Measurements from ENCODE around the gene TAC4. TPM values are rescaled to one million over a fixed set of nuclear protein-coding genes. Genes with fewer than 3 reads are reported as not detected.

The TAC4 gene
- total and polyA plus RNA-seq, 2 of the 13 experiments (the other 11 are each of a cell fraction or from before 2014, with no cell fraction given): not detected

- no peak for TF ChIP-seq SIN3B (IDR thresholded peaks at IDR 0.05; ENCODE audit: low read length)
- TF ChIP-seq ZSCAN31 (CRISPR knock-in tag; IDR thresholded peaks at IDR 0.05; ENCODE audit: low read depth): 0 out of 2 replicates have a peak, but pooled peaks have one; percentile 19
- TF ChIP-seq RBM39 (IDR thresholded peaks at IDR 0.05; ENCODE audit: low read depth, low read length, poor library complexity, severe bottlenecking): no peak
- TF ChIP-seq ZNF354B (CRISPR knock-in tag; IDR thresholded peaks at IDR 0.05): no peak
- TF ChIP-seq RELA (CRISPR knock-in tag; IDR thresholded peaks at IDR 0.05): no peak
- TF ChIP-seq MAFK (conservative IDR thresholded peaks at IDR 0.05 in 1 of 2, IDR thresholded peaks at IDR 0.05 in 1 of 2; ENCODE audit: low read length in 2 of 2): peak; percentile 90 to 96
- TF ChIP-seq ZNF589 (CRISPR knock-in tag; conservative IDR thresholded peaks at IDR 0.05): no peak
- no peak for TF ChIP-seq ZNF891 (CRISPR knock-in tag; IDR thresholded peaks at IDR 0.05)
- no peak for TF ChIP-seq LRRFIP1 (CRISPR knock-in tag; conservative IDR thresholded peaks at IDR 0.05)
- peak; percentile 18; the same call in 1 of the 2 replicates for TF ChIP-seq BCL6 (CRISPR knock-in tag; IDR thresholded peaks at IDR 0.05)
- TF ChIP-seq ZC3H4 (CRISPR knock-in tag; IDR thresholded peaks at IDR 0.05; ENCODE audit: borderline replicate concordance): no peak
- TF ChIP-seq ONECUT2 (CRISPR knock-in tag; IDR thresholded peaks at IDR 0.05): peak; percentile 92
- TF ChIP-seq SETDB1 (CRISPR knock-in tag; IDR thresholded peaks at IDR 0.05; ENCODE audit: borderline replicate concordance): no peak
Measured at GRCh38 chr17:49862781-49863331, 15.0 kb upstream of the TAC4 start (continued).

Data from HepG2 (cell line).